SK-N-SH treated with all-trans-retinoic acid at 6 μM for 48 hours (cell line): ENCODE measurements around the gene CAPN1.

Experiments used
- ATAC-seq: fragments of 200-7000 bp; cut with Tn5 transposase; 3 replicates; pipeline ENCODE4 v1.9.1; 2020; ENCODE audit warnings: mild to moderate bottlenecking, moderate library complexity
- ARNTL ChIP-seq: fragments of 450-650 bp; formaldehyde crosslinking; IDR thresholded peaks from 2 replicates; pipeline ENCODE4 v1.5.0; 2020; ENCODE audit warnings: low read depth, mild to moderate bottlenecking, moderate library complexity, borderline replicate concordance
- BACH2 ChIP-seq: fragments of 250-450 bp; sonication (Bioruptor Pico); IDR thresholded peaks from 2 replicates; pipeline ENCODE4 v1.9.0; 2021; ENCODE audit warnings: mild to moderate bottlenecking, borderline replicate concordance
- CREB5 ChIP-seq: fragments of 250-450 bp; sonication (Bioruptor Pico); IDR thresholded peaks from 2 replicates; pipeline ENCODE4 v1.5.1; 2020; ENCODE audit warnings: low read depth, mild to moderate bottlenecking, moderate library complexity
- CSDC2 ChIP-seq: fragments of 250-450 bp; sonication (Bioruptor Pico); IDR thresholded peaks from 2 replicates; pipeline ENCODE4 v1.5.0; 2020; ENCODE audit warnings: mild to moderate bottlenecking, moderate library complexity
- ESRRG ChIP-seq: fragments of 250-450 bp; sonication (Bioruptor Pico); IDR thresholded peaks from 2 replicates; pipeline ENCODE4 v1.6.1; 2021; ENCODE audit warnings: mild to moderate bottlenecking
- GLIS3 ChIP-seq: fragments of 250-450 bp; sonication (Bioruptor Pico); IDR thresholded peaks from 2 replicates; pipeline ENCODE4 v1.5.0; 2020; ENCODE audit warnings: mild to moderate bottlenecking, moderate library complexity
- ISL1 ChIP-seq: fragments of 250-450 bp; sonication (Bioruptor Pico); IDR thresholded peaks from 2 replicates; pipeline ENCODE4 v2.1.2; 2022; ENCODE audit warnings: mild to moderate bottlenecking, moderate library complexity
- OSR1 ChIP-seq: fragments of 250-450 bp; sonication (Bioruptor Pico); IDR thresholded peaks from 2 replicates; pipeline ENCODE4 v1.8.0; 2022; ENCODE audit warnings: moderate library complexity, mild to moderate bottlenecking, inconsistent platforms
- PPARA ChIP-seq: fragments of 250-450 bp; sonication (Bioruptor Pico); IDR thresholded peaks from 2 replicates; pipeline ENCODE4 v1.5.0; 2020; ENCODE audit warnings: mild to moderate bottlenecking, borderline replicate concordance
- RARB ChIP-seq: fragments of 250-450 bp; sonication (Bioruptor Pico); IDR thresholded peaks from 2 replicates; pipeline ENCODE4 v1.8.0; 2021; ENCODE audit warnings: mild to moderate bottlenecking, moderate library complexity
- SNAI2 ChIP-seq: fragments of 250-450 bp; sonication (Bioruptor Pico); IDR thresholded peaks from 2 replicates; pipeline ENCODE4 v1.5.0; 2020; ENCODE audit warnings: mild to moderate bottlenecking, moderate library complexity
- TCF4 ChIP-seq: fragments of 250-450 bp; sonication (Bioruptor Pico); IDR thresholded peaks from 2 replicates; pipeline ENCODE4 v1.8.0; 2021; ENCODE audit warnings: mild to moderate bottlenecking, moderate library complexity, borderline replicate concordance
- TSHZ2 ChIP-seq: fragments of 250-450 bp; sonication (Bioruptor Pico); IDR thresholded peaks from 2 replicates; pipeline ENCODE4 v1.5.0; 2020; ENCODE audit warnings: mild to moderate bottlenecking, moderate library complexity
- ZC3H10 ChIP-seq: fragments of 250-450 bp; sonication (Bioruptor Pico); IDR thresholded peaks from 2 replicates; pipeline ENCODE4 v1.5.1; 2021; ENCODE audit warnings: mild to moderate bottlenecking, moderate library complexity
- ZFP30 ChIP-seq: fragments of 450-650 bp; formaldehyde crosslinking; IDR thresholded peaks from 2 replicates; pipeline ENCODE4 v1.5.0; 2022; ENCODE audit warnings: mild to moderate bottlenecking, moderate library complexity
- ZNF565 ChIP-seq: fragments of 450-650 bp; formaldehyde crosslinking; conservative IDR thresholded peaks from 2 replicates; pipeline ENCODE4 v1.5.0; 2020; ENCODE audit warnings: low read depth, mild to moderate bottlenecking, moderate library complexity
- ZNF70 ChIP-seq: fragments of 450-650 bp; formaldehyde crosslinking; IDR thresholded peaks from 2 replicates; pipeline ENCODE4 v1.5.0; 2020; ENCODE audit warnings: mild to moderate bottlenecking, moderate library complexity
- ZNF8 ChIP-seq: fragments of 450-650 bp; formaldehyde crosslinking; IDR thresholded peaks from 2 replicates; pipeline ENCODE4 v1.5.0; 2020; ENCODE audit warnings: mild to moderate bottlenecking, moderate library complexity
- TF ChIP-seq, protein P1 (sequence below): fragments of 250-450 bp; sonication (Bioruptor Pico); IDR thresholded peaks from 2 replicates; pipeline ENCODE4 v1.8.0; 2021; ENCODE audit warnings: low read depth, mild to moderate bottlenecking, moderate library complexity, borderline replicate concordance
- TF ChIP-seq, protein P2 (sequence below): fragments of 250-450 bp; sonication (Bioruptor Pico); IDR thresholded peaks from 2 replicates; pipeline ENCODE4 v1.8.0; 2020; ENCODE audit warnings: mild to moderate bottlenecking, moderate library complexity, borderline replicate concordance

Gene CAPN1

GRCh38 chr11:65188486-65188885, 6.8 kb downstream of the CAPN1 start (continued):
- no peak for TF ChIP-seq TCF4

- no peak for ATAC-seq
- TF ChIP-seq RARB (CRISPR knock-in tag) = no peak
- TF ChIP-seq, protein P1, sequence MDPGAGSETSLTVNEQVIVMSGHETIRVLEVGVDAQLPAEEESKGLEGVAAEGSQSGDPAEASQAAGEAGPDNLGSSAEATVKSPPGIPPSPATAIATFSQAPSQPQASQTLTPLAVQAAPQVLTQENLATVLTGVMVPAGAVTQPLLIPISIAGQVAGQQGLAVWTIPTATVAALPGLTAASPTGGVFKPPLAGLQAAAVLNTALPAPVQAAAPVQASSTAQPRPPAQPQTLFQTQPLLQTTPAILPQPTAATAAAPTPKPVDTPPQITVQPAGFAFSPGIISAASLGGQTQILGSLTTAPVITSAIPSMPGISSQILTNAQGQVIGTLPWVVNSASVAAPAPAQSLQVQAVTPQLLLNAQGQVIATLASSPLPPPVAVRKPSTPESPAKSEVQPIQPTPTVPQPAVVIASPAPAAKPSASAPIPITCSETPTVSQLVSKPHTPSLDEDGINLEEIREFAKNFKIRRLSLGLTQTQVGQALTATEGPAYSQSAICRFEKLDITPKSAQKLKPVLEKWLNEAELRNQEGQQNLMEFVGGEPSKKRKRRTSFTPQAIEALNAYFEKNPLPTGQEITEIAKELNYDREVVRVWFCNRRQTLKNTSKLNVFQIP = no peak
Measured at GRCh38 chr11:65189191-65189590, 7.5 kb downstream of the CAPN1 start.

- TF ChIP-seq ZNF565 (CRISPR knock-in tag) (no peak), ZNF8 (CRISPR knock-in tag) (peak; percentile 88)
- ATAC-seq = no peak
Measured at GRCh38 chr11:65194564-65194963, 12.8 kb downstream of the CAPN1 start.

DNA sequence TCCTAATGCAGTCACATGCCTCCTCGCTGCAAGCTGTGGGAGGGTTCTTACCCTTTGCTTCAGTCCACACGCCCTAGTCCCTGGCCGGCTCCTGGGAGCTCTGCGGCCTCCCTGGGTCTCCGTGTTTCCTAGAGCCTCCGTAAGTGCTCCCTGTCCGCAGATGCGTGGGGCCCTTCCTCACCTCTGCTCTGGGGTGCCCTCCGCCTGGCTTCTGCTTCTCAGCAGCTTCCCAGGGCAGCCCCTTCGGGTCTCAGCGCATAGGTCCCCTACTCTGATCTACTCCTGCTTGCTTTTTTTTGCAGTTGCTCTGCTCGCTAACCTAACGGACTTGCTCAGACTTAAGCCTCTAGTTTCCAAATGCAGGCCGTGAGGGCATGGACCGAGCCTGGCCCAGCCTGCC, 22.4 kb downstream of the CAPN1 start:
- TF ChIP-seq ZNF8 (CRISPR knock-in tag) (no peak), ARNTL (CRISPR knock-in tag) (no peak), OSR1 (CRISPR knock-in tag) (no peak), TSHZ2 (no peak), ZFP30 (no peak)
- TF ChIP-seq, all 23 proteins: peak for 0
- ATAC-seq = no peak

DNA sequence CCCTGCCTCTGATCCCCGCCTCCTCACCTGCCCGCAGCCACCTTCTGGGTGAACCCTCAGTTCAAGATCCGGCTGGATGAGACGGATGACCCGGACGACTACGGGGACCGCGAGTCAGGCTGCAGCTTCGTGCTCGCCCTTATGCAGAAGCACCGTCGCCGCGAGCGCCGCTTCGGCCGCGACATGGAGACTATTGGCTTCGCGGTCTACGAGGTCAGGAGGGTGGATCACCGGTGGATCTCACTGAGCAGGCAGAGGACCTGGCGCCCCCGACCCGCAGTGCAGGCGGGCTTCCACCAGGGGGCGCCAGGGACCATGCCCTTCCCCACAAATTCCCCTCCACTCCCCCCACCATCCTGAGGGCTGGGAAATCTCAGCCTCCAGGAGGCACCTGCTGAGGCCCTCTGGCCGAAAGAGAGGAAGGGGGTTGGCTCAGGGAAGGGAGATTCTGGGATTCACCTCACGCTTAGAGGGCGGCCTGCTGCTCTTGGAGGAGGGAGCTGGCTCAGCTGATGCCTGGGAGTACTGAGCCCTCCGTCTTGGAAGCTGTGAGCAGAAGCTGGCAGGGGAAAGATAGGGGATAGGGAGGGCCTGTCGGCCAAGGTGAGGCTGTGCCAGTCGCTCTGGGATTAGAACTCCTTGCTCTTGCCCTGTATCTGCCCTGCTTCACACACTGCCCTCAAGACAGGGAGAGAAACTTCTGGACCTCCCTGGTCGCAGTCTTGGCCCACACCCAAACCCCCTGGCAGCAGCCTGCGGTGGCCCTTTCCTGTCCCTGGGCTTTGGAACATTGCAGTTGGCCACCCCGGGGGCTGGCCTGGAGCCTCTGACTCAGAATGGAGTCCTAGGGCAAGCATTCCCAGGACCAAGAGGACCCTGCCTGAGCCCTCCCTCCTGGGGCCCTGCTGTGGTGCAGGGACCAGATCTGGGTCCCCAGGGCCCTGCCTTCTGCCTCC, 23.2 kb downstream of the CAPN1 start:
- TF ChIP-seq ZNF565 (CRISPR knock-in tag) (no peak), CREB5 (CRISPR knock-in tag) (no peak), TCF4 (no peak), RARB (CRISPR knock-in tag) (no peak), CSDC2 (CRISPR knock-in tag) (no peak), ZFP30 (no peak), ZNF70 (CRISPR knock-in tag) (peak; percentile 81)
- TF ChIP-seq, protein P2, sequence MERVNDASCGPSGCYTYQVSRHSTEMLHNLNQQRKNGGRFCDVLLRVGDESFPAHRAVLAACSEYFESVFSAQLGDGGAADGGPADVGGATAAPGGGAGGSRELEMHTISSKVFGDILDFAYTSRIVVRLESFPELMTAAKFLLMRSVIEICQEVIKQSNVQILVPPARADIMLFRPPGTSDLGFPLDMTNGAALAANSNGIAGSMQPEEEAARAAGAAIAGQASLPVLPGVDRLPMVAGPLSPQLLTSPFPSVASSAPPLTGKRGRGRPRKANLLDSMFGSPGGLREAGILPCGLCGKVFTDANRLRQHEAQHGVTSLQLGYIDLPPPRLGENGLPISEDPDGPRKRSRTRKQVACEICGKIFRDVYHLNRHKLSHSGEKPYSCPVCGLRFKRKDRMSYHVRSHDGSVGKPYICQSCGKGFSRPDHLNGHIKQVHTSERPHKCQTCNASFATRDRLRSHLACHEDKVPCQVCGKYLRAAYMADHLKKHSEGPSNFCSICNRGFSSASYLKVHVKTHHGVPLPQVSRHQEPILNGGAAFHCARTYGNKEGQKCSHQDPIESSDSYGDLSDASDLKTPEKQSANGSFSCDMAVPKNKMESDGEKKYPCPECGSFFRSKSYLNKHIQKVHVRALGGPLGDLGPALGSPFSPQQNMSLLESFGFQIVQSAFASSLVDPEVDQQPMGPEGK (CRISPR knock-in tag) = no peak

DNA sequence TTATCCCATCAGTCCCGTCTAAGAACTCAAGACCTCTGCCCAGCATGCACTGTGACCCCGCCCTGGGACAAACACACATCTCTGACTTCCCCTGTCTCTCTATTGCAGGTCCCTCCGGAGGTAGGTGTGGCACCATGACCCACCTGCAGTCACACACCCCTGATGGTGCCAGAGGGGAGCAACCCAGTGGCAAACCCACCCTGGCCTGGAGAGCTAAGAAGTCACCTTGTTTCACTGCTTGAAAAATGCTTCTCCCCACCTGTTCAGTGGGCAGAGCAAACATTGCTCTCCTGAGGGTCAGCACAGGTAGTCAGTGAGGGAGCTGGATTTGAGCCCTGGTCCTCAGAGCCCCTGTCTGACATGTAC, 23.9 kb downstream of the CAPN1 start:
- no peak for ATAC-seq
- TF ChIP-seq SNAI2 (CRISPR knock-in tag) = no peak
- no peak for TF ChIP-seq OSR1 (CRISPR knock-in tag)
- TF ChIP-seq, protein P1 = no peak
- TF ChIP-seq ARNTL (CRISPR knock-in tag) = no peak
- TF ChIP-seq ZNF70 (CRISPR knock-in tag) = no peak
- no peak for TF ChIP-seq ZC3H10 (CRISPR knock-in tag)
- TF ChIP-seq GLIS3 (CRISPR knock-in tag) = no peak
- TF ChIP-seq TCF4 = no peak
- TF ChIP-seq TSHZ2 = no peak
- no peak for TF ChIP-seq CSDC2 (CRISPR knock-in tag)
- TF ChIP-seq ISL1 (CRISPR knock-in tag) = no peak
- no peak for TF ChIP-seq PPARA
- no peak for TF ChIP-seq ESRRG (CRISPR knock-in tag)
- TF ChIP-seq BACH2 (CRISPR knock-in tag) = no peak

More for the DNA sequence above, 23.2 kb downstream of the CAPN1 start:
- ATAC-seq = peak; percentile 80
